HUDEP-2 (cell line): ENCODE measurements around the gene ZNF581.

Experiments used
- DNase-seq, 76 experiments: peaks; one replicate each; lab custom pipeline; 2025; ENCODE audit not compliant: unreplicated experiment in 76 of 76; lab: John Stamatoyannopoulos, UW

ZNF581 gene

GRCh38 chr19:55646889-55647731 is 3.7 kb downstream of the ZNF581 start:
- peak in 2 of 76 experiments; percentile 12 to 14 for DNase-seq

- DNase-seq: peak in 46 of 76 experiments; percentile 9 to 74 (median 46)
Measured at GRCh38 chr19:55647732-55648584, 4.5 kb downstream of the ZNF581 start, which contains the start of gene CCDC106. Gene CCDC106 (plus strand): TSS chr19:55648212. CDS start chr19:55649047, 835 bp downstream.

- DNase-seq: peak in 1 of 76 experiments; percentile 37
Measured at GRCh38 chr19:55648585-55649267, 5.3 kb downstream of the ZNF581 start.

GRCh38 chr19:55649268-55650125 is 6.0 kb downstream of the ZNF581 start:
- no peak for DNase-seq

- no peak for DNase-seq
Measured at GRCh38 chr19:55650126-55650557, 6.7 kb downstream of the ZNF581 start.

GRCh38 chr19:55650602-55651230 is 7.3 kb downstream of the ZNF581 start:
- DNase-seq: no peak

- DNase-seq: no peak
Measured at GRCh38 chr19:55651236-55651635, 7.8 kb downstream of the ZNF581 start.

GRCh38 chr19:55652311-55653128 is 9.1 kb downstream of the ZNF581 start:
- no peak for DNase-seq

GRCh38 chr19:55653651-55654322 is 10.3 kb downstream of the ZNF581 start:
- peak; percentile 61 to 100 (median 98) for DNase-seq

- DNase-seq: peak in 75 of 76 experiments; percentile 76 to 100 (median 100)
Measured at GRCh38 chr19:55654323-55654867, 10.9 kb downstream of the ZNF581 start.

- peak in 74 of 76 experiments; percentile 64 to 100 (median 97) for DNase-seq
Measured at GRCh38 chr19:55654868-55655647, 11.6 kb downstream of the ZNF581 start, which contains the start of gene U2AF2. Gene U2AF2 (plus strand): TSS chr19:55655035. CDS start chr19:55655105, 70 bp downstream.

- no peak for DNase-seq
Measured at GRCh38 chr19:55655648-55656040, 12.2 kb downstream of the ZNF581 start.

- no peak for DNase-seq
Measured at GRCh38 chr19:55656552-55656951, 13.1 kb downstream of the ZNF581 start.

GRCh38 chr19:55656988-55657747 is 13.7 kb downstream of the ZNF581 start:
- peak in 5 of 76 experiments; percentile 8 to 33 (median 24) for DNase-seq

GRCh38 chr19:55658846-55659459 is 15.5 kb downstream of the ZNF581 start:
- DNase-seq: no peak

- no peak for DNase-seq
Measured at GRCh38 chr19:55659822-55660221, 16.4 kb downstream of the ZNF581 start.
